Stimulated activated CD8-positive, alpha-beta memory T cell treated with anti-CD3 and anti-CD28 coated beads, Interleukin-15, amount 100 ng/mL, for 24 hours (primary cell): ENCODE results near the gene PGBD4.
A peak's percentile ranks its signal among the peaks of the same experiment; 100 is the strongest.

Experiments
- DNase-seq: peaks from one replicate; pipeline ENCODE4 v3.0.0-alpha.2; 2020; ENCODE audit warnings: low read depth

The PGBD4 gene

DNA sequence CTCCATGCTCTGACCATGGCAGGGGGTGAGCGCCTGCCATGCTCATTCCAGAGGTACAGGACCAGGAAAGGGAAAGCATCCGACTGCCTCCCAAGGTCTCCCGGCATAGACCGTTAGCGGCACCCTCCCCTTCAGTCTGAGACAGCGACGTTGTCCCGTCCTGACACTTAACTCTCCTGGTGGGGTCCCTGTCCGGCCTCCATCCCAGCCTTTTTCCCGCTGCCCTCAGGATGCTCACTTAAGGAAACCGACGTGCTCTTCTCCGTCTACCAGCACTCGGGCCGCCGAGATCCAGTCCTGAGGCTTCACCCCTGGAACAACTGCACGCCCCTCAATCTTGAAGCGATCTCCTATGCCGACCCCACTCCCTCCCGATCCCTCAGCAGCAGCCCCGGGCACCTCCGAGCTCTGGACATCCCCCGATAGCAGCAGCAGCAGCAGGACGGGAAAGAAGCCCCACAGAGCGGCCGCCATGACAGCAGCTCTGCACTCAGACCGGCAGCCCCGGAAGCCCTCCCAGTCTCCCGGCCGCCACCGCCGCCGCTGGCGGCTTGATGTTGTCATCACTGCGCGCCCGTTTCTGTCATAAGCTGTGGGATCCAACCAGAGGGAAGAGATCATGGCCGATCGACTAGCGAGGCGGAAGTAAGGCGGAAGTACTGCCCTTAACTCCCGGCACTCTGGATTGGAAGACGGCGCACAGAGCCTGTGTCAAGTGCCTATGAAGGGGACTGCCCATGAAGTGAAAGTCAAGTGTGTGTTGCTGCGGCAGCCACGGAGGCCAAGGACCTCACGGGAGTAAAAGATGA, at the start of gene PGBD4, which contains the start of gene EMC7:
Gene PGBD4, plus strand, starts transcription at position 718 of the 809 bp plus-strand sequence. CDS start 449 bp downstream, outside the sequence.
Gene EMC7, minus strand, starts transcription at position 497 of the 809 bp plus-strand sequence. Its CDS starts 23 bp downstream, at position 474.
- peak; percentile 100 for DNase-seq

DNA sequence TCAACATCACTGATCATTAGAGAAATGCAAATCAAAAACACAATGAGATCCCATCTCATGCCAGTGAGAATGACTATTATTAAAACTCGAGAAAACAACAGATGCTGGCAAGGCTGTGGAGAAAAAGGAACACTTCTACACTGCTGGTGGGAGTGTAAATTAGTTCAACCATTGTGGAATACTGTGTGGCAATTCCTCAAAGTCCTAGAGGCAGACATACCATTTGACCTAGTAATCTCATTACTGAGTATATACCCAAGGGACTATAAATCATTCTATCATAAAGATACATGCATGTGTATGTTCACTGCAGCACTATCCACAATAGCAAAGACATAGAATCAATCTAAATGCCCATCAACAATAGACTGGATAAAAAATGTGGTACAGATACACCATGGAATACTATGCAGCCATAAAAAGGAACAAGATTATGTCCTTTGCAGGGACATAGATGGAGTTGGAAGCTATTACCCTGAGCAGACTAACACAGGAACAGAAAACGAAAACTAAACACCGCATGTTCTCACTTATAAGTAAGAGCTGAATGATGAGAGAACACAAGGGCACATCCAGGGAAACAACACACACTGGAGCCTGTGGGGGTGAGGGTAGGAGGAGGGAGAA, 47.7 kb upstream of the PGBD4 start:
- no peak for DNase-seq

DNA sequence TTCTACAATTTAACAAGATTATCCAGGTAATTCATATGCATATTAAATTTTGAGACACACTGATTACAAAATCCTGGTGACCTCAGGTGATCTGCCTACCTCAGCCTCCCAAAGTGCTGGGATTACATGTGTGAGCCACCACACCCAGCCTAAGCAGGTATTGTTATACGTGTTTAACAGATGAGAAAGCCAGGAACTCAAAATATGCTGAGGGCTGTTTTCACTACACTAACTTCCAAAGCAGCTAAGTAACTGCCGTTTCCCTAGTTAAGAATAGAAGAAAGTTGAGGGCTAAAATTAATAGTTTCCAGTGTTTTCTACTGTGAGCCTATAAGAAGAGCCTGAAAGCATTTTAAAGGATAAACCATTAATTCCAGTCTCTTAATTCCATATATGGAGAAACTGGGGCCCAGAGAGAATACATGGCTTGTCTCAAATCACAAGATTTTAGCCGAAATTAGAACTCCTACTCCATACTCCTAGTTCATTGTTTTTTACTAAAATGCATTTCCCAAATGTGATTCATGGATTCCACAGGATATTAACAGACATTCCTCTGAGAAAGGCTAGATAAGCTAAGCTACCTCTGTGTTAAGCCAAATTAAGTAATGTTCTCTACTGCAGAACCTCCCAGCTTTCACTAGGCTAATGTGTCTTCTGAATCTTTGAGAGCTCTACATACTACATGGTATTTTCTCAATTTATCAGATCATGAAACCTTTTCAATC, 45.9 kb upstream of the PGBD4 start:
- no peak for DNase-seq

DNA sequence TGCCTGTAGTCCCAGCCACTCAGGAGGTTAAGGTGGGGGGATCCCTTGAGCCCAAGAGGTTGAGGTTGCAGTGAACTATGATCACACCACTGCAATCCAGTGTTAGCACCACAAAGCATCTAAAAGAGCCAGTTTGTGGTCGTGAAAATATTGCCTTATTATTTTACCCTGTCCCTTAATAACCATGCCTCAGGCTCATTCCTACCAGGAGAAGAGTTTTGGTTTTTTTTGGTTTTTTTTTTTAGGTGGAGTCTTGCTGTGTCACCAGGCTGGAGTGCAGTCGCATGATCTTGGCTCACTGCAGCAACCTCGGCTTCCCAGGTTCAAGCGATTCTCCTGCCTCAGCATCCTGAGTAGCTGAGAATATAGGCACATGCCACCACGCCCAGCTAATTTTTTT, 45.0 kb upstream of the PGBD4 start:
- no peak for DNase-seq

DNA sequence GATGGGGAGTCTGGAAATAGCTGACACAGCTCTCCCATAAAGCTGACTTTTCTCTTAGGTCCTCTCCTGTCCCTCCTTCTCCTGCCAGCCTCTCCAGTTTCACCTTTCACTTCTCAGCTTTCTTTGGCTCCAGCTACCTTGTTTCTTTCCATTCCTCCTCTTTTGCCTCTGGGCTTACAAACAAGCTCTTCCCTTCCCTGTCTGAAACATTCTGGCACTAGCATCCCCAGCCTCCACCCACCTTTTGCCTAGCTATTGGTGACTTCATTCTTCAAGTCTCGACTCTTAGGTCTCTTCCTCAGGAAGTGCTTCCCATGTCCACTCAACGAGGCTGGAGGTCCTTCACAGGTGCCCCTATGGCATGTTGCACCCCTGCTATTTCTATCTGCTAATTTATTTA, 42.4 kb upstream of the PGBD4 start:
- no peak for DNase-seq

DNA sequence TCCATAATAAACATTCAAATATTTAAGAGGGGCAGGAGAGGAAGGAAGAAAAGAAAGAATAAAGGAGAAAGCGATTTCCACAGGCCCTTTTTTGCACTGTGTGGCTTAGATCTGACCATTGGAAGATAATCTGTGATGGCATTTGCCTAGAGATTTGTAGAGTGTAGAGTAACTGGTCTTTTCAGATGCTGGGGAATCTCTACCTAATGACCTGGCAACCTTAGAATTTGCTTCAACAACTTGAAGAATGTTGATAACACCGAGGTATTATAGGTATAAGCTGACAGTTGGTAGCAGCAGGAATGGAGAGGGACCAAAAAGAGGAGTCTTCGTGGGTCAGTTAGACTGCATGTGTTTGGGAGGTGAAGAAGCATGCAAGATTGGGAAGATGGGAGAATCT, 41.9 kb upstream of the PGBD4 start:
- DNase-seq = no peak

DNA sequence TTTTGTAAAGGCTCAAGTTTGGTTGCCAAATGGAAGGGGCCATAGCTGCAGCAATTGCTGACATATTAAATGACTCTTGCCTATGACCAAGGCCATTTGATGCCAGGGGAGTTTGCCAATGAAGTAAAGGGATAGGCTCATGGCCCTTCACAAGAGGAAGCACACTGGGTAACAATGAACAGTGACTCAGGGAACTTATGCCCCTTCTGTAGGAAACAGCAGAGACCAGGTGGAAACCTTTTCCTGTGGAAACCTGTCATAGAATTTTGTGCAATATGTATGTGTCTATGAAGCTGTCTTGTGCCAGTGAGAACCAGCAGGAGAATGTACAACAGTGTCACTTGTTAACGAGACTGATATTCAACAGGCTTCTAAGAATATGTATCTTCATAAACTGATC, 37.4 kb upstream of the PGBD4 start:
- DNase-seq = no peak

DNA sequence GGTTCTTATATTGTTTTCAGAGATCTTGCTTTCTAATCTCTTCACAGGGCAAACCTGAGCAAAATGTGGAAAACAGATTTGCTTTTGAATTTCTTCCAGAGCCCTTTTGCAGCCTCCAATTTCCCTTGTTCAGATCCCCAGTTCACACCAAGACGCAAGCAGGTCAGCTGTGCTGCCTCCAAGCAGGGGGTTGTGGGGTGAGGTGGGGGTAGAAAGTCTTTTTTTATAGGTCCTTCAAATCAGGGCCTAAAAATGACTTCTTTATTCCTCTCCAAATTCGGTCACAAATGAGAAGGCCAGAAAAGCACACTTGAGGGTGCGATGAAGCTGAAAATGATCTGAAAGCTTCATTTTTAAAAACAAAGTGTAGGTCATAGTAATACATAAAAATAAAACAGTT, 36.6 kb upstream of the PGBD4 start:
- no peak for DNase-seq

DNA sequence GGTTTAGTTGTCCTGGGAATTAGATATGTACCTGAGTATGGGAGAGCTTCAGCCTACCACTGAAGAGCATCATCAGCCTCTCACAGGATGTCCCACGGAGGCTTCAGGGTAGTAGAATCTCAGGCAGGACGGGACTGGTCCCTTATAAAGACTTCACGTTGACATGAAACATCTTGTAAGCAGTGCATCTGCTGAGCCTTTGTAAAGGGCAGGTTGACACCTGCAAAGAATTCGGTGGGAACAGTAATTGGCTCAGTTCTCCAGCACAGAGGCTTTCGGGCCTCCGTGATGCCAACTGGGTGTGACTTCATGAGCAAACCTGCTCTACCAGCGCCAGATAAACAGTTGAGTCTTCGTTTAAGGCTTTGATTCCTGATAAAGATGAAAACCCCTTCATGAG, 35.9 kb upstream of the PGBD4 start:
- DNase-seq = no peak

DNA sequence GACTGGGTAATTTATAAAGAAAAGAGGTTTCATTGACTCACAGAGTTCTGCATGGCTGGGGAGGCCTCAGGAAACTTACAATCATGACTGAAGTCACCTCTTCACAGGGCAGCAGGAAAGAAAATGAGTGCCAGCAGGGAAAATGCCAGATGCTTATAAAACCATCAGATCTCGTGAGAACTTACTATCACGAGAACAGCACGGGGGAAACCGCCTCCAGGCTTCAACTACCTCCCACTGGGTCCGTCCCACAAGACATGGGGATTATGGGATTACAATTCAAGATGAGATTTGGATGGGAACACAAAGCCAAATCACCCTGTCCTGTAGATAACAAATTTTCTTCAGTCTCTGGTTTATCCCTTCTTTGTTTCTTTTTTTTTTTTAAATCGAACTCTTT, 31.9 kb upstream of the PGBD4 start:
- no peak for DNase-seq

DNA sequence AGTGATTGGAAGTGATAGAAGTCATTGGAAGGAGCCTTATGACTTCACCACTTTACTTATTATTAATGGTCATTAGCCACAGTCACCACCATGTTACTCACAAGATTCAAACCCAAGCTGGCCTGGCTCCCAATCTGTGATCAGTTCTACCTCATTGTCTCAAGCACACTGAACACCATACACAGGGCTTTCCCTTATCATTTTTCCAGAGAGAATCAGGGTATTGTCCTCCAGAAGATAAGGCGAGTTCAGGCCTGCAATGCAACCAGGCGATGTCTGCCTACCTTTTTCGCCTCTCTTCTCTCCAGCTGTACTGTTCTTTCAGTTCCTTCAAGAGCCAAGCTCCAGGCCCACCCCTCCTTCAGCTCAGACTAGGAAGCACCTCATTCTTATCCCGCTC, 25.1 kb upstream of the PGBD4 start:
- DNase-seq = no peak

DNA sequence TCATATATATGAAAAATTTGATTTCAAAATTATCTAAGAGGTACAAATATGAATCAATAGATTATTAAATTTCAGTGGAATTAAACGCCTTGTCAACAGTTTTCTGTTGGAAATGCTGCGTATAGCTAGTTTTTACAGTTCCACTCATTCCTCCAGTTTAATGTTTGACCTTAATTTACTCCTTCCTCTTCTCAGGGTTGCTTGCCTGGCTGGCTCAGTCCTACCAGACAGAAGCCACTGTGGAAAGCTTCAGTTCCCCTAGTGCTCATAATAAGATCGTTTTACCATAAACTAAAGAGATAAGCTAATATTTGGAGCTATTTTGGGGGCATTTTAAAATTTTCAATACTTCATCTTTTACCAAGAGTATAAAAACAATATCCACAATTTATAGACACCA, 23.0 kb upstream of the PGBD4 start:
- no peak for DNase-seq

DNA sequence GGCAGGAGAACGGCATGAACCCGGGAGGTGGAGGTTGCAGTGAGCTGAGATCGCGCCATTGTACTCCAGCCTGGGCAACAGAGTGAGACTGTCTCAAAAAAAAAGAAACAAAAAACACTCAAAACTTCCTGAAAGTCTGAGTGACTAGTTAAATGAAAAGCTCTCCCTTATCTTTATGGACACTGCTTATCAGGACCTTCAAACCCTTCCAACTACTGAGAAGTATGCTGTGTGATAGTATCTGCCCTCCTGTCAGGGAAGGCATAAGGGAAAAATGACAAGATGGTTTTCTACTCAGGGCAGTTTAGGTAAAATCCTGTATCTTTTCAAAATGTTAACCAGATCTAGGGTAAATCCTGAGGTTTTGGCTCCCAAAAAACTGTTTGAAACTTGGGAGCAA, 22.0 kb upstream of the PGBD4 start:
- DNase-seq = no peak

DNA sequence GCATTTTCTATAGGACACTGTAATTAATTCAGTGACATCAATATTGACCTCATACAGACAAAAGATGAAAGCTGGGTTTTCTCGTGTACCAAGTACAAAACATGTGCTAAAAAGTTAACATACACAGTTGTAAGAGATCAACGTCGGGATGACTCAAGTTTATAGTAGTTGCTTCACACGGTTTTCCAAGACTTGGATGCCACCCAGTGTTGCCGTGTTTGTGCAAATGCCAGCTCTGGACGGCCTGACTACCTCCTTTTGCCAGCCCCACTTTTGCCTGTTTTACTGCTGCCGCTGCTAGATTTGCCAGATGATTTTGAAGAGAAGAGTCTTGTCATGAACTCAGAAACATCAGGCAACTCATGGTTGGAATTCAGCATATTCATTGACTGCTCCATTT, 17.8 kb upstream of the PGBD4 start:
- no peak for DNase-seq

DNA sequence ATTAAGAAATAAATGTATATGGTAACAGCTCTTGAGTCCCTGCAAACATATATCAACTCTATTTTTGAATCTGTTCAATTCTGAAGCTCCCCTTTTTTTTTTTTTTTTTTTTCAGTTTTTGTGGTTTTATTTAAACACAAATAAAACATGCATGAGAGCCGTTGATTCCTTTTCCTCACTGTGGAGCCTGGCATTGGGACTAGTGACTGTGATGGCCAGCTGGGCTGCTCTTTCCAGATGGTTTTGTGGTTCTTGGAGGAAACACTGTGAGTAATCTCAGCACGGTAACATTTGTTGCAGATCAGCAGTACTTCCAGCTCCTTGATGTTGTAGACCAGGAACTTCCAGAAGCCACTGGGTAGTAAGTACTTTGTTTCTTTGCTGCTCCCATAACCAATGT, 16.1 kb upstream of the PGBD4 start:
- DNase-seq = no peak

DNA sequence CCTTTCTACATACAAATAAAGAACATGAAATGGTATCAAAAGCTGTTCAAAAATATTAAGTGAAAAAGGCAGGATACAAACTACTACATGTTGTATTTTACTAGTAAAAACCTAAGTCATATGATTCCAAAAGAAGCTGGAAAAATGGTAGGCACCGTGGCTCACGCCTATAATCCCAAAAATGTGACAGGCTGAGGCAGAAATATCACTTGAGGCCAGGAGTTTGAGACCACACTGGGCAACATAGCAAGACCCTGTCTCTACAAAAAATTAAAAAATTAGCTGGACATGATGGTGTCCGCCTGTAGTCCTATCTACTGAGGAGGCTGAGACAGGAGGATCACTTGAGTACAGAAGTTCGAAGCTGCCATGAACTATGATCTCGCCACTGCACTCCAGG, 2.0 kb upstream of the PGBD4 start:
- no peak for DNase-seq

DNA sequence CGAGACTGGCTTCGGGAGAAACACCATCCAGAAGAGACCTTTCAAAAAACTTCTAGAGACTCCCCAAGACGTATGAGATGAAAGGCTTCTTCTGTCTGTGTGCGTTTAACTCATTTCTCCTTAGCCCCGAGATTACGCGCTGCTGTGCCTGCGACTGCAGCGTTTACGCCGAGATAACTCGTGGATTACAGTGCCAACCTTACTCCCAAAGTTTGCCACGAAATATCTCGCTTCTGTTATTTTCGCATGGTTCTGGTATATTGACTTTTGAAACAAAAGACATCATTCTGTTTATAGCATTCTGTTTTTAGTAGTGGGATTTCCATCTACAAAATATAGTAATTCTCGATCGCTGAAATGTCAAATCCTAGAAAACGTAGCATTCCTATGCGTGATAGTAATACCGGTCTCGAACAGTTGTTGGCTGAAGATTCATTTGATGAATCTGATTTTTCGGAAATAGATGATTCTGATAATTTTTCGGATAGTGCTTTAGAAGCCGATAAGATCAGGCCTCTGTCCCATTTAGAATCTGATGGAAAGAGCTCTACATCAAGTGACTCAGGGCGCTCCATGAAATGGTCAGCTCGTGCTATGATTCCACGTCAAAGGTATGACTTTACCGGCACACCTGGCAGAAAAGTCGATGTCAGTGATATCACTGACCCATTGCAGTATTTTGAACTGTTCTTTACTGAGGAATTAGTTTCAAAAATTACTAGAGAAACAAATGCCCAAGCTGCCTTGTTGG, 467 bp downstream of the PGBD4 start:
- no peak for DNase-seq

DNA sequence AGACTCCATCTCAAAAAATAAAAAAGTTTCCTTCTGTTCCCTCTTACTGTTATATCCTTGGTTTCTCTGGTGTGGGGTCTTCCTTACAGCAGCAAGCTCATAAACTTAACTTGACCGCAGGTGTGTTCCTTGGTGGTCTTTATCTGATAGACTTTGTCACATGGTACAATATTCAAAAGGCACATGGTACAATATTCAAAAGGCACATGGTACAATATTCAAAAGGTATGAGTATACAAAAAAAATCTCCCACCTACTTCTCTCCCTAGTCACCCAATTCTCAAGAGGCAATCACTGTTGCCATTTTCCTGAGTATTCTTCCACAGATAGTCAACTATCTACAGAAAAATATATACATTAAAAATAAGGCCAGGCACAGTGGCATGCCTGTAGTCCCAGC, 4.5 kb downstream of the PGBD4 start:
- no peak for DNase-seq

DNA sequence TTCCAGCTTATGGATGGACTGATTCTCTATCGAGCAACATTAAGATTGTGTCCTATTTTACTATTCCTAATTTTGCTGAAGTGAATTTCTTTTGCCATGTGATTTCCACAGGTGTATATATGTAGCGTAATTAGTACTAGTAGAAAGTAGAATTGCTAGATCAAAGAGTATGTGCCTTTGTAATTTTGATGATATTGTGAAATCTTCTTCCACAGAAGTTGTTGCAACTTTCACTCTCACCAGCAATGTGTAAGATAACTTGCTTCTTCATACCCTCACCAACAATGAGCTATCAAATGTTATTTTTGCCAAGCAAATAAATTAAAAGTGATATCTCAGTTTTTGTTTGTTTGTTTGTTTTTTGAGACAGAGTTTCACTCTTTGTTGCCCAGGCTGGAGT, 5.4 kb downstream of the PGBD4 start:
- DNase-seq = no peak

DNA sequence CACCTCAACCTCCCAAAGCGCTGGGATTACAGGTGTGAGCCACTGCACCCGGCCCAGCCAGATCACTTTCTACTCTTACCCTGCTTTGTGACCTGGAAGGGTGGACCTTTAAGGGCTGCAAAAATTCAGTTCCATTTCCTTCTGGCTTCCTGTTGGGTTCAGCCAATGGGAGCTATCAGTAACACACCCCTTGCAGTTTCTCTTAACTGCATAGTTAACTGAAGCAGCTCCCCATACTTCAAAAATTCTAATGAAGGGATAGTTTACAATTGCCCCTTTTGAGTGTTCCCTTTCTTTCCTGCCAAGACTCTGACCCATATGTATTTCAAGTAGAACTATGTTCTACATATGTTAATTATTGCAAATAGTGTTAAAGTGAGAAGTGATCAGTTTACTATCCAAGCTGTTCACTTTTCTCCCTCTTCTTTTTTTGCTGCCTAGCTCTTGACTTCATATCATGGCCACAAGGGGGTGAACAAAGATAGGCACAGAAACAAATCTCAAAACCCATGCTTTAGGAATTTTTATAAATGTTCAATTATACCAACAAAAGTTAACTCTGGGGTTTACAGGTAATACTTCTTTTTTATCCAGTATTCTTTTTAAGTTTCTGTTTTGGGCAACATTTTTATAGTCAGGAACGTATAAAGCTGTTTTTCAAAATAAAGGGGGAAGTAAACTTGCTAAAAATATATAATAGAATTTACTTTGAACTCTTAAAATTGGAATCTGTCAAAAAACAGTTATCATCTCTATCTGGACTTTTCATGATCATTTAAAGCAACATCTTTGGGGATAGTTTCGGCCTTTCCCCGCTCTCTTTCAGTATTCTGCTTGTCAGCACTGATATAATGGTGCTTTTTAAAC, 8.1 kb downstream of the PGBD4 start:
- no peak for DNase-seq

DNA sequence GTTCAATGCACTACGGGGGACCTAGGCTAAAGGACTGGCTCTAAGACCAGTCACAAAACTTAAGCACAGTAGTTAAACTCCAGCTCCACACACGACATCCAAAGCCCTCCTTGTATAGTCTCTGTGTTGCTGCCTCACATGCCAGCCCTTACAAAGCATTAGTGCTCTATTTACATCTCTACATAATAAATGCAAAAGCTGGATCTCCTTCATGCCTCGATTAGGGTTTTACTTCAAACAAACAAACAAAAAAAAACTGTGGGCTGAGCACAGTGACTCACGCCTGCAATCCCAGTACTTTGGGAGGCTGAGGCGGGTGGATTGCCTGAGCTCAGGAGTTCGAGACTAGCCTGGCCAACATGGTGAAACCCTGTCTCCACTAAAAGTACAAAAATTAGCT, 9.6 kb downstream of the PGBD4 start:
- no peak for DNase-seq
